ENCODE measurements around the gene CDH8.

CDH8 gene

GRCh38 chr16:61726701-61727100, 309.5 kb downstream of the CDH8 start:
- TF ChIP-seq CTCF (IDR thresholded peaks at IDR 0.05), result no peak

GRCh38 chr16:61726125-61726524, 310.1 kb downstream of the CDH8 start:
- no peak for TF ChIP-seq CTCF (IDR thresholded peaks at IDR 0.05)

GRCh38 chr16:61721544-61721943, 314.7 kb downstream of the CDH8 start:
- no peak for TF ChIP-seq CTCF (IDR thresholded peaks at IDR 0.05)

GRCh38 chr16:61715393-61715792, 320.8 kb downstream of the CDH8 start:
- TF ChIP-seq CTCF (IDR thresholded peaks at IDR 0.05), result no peak

- no peak for TF ChIP-seq CTCF (IDR thresholded peaks at IDR 0.05)
Measured at GRCh38 chr16:61713787-61714186, 322.5 kb downstream of the CDH8 start.

- TF ChIP-seq CTCF (IDR thresholded peaks at IDR 0.05), result no peak
Measured at GRCh38 chr16:61684541-61684940, 351.7 kb downstream of the CDH8 start.

- TF ChIP-seq CTCF (IDR thresholded peaks at IDR 0.05), result no peak
Measured at GRCh38 chr16:61681673-61682072, 354.6 kb downstream of the CDH8 start.

- no peak for TF ChIP-seq CTCF (IDR thresholded peaks at IDR 0.05)
Measured at GRCh38 chr16:61681124-61681523, 355.1 kb downstream of the CDH8 start.
